A673 (cell line): Measurements from ENCODE around the gene SNED1.

Source experiments
- CTCF ChIP-seq: fragments of 300-800, 200-600 bp; sonication (generic); conservative IDR thresholded peaks from 2 replicates; pipeline ENCODE4 v1.5.1; 2017; ENCODE audit warnings: low read depth, mild to moderate bottlenecking, antibody characterized with exemption, low read length, moderate library complexity, mixed read lengths
- EZH2 ChIP-seq: fragments of 200-600 bp; sonication (generic); IDR thresholded peaks from 2 replicates; pipeline ENCODE4 v1.6.1; 2017; ENCODE audit warnings: borderline replicate concordance, low read depth, mild to moderate bottlenecking, mixed read lengths, antibody characterized with exemption, low read length; ENCODE audit not compliant: poor library complexity, severe bottlenecking

GRCh38 chr2:241063587-241063986, 65.2 kb downstream of the SNED1 start:
- TF ChIP-seq CTCF: no peak
- no peak for TF ChIP-seq EZH2
